Liver (tissue), 9 donors: ENCODE results near the gene LRRC74A. TPM values are rescaled to one million over a fixed set of nuclear protein-coding genes. Genes with fewer than 3 reads are reported as not detected.
A peak's percentile ranks its signal among the peaks of the same experiment; 100 is the strongest.

Experiments used
- DNase-seq: peaks from one replicate; pipeline ENCODE4 v3.0.0-alpha.2; 2017; ENCODE audit warnings: low spot score
- H3K27ac ChIP-seq, 2 donors: one replicate each; pipeline ENCODE4 v1.7.0; 2013; ENCODE audit warnings: inconsistent platforms in 2 of 2, low read length in 2 of 2, control low read depth in 1 of 2, low read depth in 1 of 2, mild to moderate bottlenecking in 1 of 2
- H3K27me3 ChIP-seq, 4 donors: one replicate each; pipeline versions ENCODE4 v1.6.1 to v1.7.0; 2013; ENCODE audit warnings: low read length in 3 of 4, inconsistent platforms in 1 of 4, mild to moderate bottlenecking in 1 of 4, moderate library complexity in 1 of 4; ENCODE audit not compliant: control insufficient read depth in 4 of 4, insufficient read depth in 4 of 4
- H3K36me3 ChIP-seq, 4 donors: one replicate each; pipeline versions ENCODE4 v1.6.1 to v1.7.0; 2013; ENCODE audit warnings: low read length in 3 of 4, mild to moderate bottlenecking in 3 of 4, low read depth in 1 of 4, moderate library complexity in 1 of 4; ENCODE audit not compliant: control insufficient read depth in 4 of 4, insufficient read depth in 3 of 4
- H3K4me1 ChIP-seq, 4 donors: one replicate each; pipeline versions ENCODE4 v1.6.1 to v1.7.0; 2013; ENCODE audit warnings: low read length in 3 of 4, mild to moderate bottlenecking in 3 of 4, moderate library complexity in 1 of 4; ENCODE audit not compliant: control insufficient read depth in 4 of 4, insufficient read depth in 4 of 4
- H3K4me3 ChIP-seq, 3 donors: one replicate each; pipeline versions ENCODE4 v1.6.1 to v1.7.0; 2013; ENCODE audit warnings: low read length in 3 of 3, control low read depth in 1 of 3, low read depth in 1 of 3, mild to moderate bottlenecking in 1 of 3
- H3K9ac ChIP-seq, 2 donors: one replicate each; pipeline ENCODE4 v1.7.0; 2013; ENCODE audit warnings: low read length in 2 of 2, mild to moderate bottlenecking in 2 of 2, moderate library complexity in 2 of 2, control low read depth in 1 of 2, low read depth in 1 of 2
- H3K9me3 ChIP-seq, 4 donors: one replicate each; pipeline versions ENCODE4 v1.6.1 to v1.7.0; 2013; ENCODE audit warnings: low read length in 3 of 4; ENCODE audit not compliant: control insufficient read depth in 4 of 4
- EGR1 ChIP-seq, 2 donors: IDR thresholded peaks; 2 replicates each; pipeline ENCODE4 v1.6.1; 2016 to 2018; ENCODE audit warnings: antibody characterized with exemption in 2 of 2, low read depth in 2 of 2
- FOXA1 ChIP-seq: IDR thresholded peaks from 2 replicates; pipeline ENCODE4 v1.6.1; 2016; ENCODE audit warnings: antibody characterized with exemption
- FOXA2 ChIP-seq: IDR thresholded peaks from 2 replicates; pipeline ENCODE4 v1.6.1; 2016; ENCODE audit warnings: antibody characterized with exemption
- GABPA ChIP-seq, 2 donors: IDR thresholded peaks in 1 of 2; conservative IDR thresholded peaks in 1 of 2; 2 replicates each; pipeline ENCODE4 v1.6.1; 2016; ENCODE audit warnings: antibody characterized with exemption in 2 of 2, mild to moderate bottlenecking in 1 of 2, moderate library complexity in 1 of 2
- HNF4A ChIP-seq, 2 donors: conservative IDR thresholded peaks; 2 replicates each; pipeline ENCODE4 v1.6.1; 2016; ENCODE audit warnings: antibody characterized with exemption in 2 of 2, mild to moderate bottlenecking in 2 of 2
- HNF4G ChIP-seq: IDR thresholded peaks from 2 replicates; pipeline ENCODE4 v1.6.1; 2016; ENCODE audit warnings: antibody characterized with exemption
- JUND ChIP-seq, 2 donors: IDR thresholded peaks; 2 replicates each; pipeline ENCODE4 v1.6.1; 2016; ENCODE audit warnings: antibody characterized with exemption in 2 of 2
- RAD21 ChIP-seq, 2 donors: IDR thresholded peaks; 2 replicates each; pipeline ENCODE4 v1.6.1; 2016; ENCODE audit warnings: antibody characterized with exemption in 2 of 2, mild to moderate bottlenecking in 2 of 2
- RXRA ChIP-seq, 2 donors: IDR thresholded peaks; 2 replicates each; pipeline ENCODE4 v1.6.1; 2017 to 2018; ENCODE audit warnings: antibody characterized with exemption in 2 of 2, mild to moderate bottlenecking in 1 of 2
- SP1 ChIP-seq: IDR thresholded peaks from 2 replicates; pipeline ENCODE4 v1.6.1; 2018; ENCODE audit warnings: antibody characterized with exemption, mild to moderate bottlenecking
- TAF1 ChIP-seq: conservative IDR thresholded peaks from 2 replicates; pipeline ENCODE4 v1.6.1; 2016; ENCODE audit warnings: antibody characterized with exemption, mild to moderate bottlenecking
- YY1 ChIP-seq: IDR thresholded peaks from 2 replicates; pipeline ENCODE4 v1.6.1; 2016; ENCODE audit warnings: antibody characterized with exemption, mild to moderate bottlenecking
- WGBS: extraction: QIAGEN DNeasy Blood & Tissue Kit; methylation state at CpG from one replicate; pipeline ENCODE4 v1.1.7; 2013; 5-methylcytosine and 5-hydroxymethylcytosine counted together
- polyA plus RNA-seq, 2 donors: library from polyadenylated mRNA; stranded (reverse) in 1 of 2; unstranded in 1 of 2; fragments of 200-250 nt in 1 of 2; fragments of >200 nt in 1 of 2; fragmentation: Nextera tagmentation in 1 of 2; extraction: Ambion mirVana in 1 of 2; gene quantifications; one replicate each; pipeline versions ENCODE4 v1.2.1 to v1.2.3, GENCODE V29; 2013 to 2015
- total RNA-seq, 2 donors: library from RNA; depleted of rRNA; stranded (reverse); fragments of >200 nt; gene quantifications; one replicate each; pipeline ENCODE4 v1.2.3, GENCODE V29; 2014
- TF ChIP-seq, protein P1 (sequence below): fragments of 150-350 bp; IDR thresholded peaks from 2 replicates; pipeline ENCODE4 v1.5.1; 2017; ENCODE audit warnings: improper control_type of control experiment, low read depth, low read length; ENCODE audit not compliant: missing input control
- TF ChIP-seq, protein P2 (sequence below): IDR thresholded peaks from 2 replicates; pipeline ENCODE4 v1.6.1; 2016; ENCODE audit warnings: antibody characterized with exemption
- TF ChIP-seq, protein P3 (sequence below): IDR thresholded peaks from 2 replicates; pipeline ENCODE4 v1.6.1; 2016; ENCODE audit warnings: antibody characterized with exemption, mild to moderate bottlenecking
- TF ChIP-seq, protein P4 (sequence below): IDR thresholded peaks from 2 replicates; pipeline ENCODE4 v1.6.1; 2016; ENCODE audit warnings: antibody characterized with exemption
- TF ChIP-seq, protein P5 (sequence below): IDR thresholded peaks from 2 replicates; pipeline ENCODE4 v1.6.1; 2016; ENCODE audit warnings: antibody characterized with exemption
- donor health status: healthy.
- donor health status: healthy.
- donor health status: healthy.
- donor health status: healthy.
- donor health status: healthy.

The LRRC74A gene
- total and polyA plus RNA-seq, 4 donors, result not detected

DNA sequence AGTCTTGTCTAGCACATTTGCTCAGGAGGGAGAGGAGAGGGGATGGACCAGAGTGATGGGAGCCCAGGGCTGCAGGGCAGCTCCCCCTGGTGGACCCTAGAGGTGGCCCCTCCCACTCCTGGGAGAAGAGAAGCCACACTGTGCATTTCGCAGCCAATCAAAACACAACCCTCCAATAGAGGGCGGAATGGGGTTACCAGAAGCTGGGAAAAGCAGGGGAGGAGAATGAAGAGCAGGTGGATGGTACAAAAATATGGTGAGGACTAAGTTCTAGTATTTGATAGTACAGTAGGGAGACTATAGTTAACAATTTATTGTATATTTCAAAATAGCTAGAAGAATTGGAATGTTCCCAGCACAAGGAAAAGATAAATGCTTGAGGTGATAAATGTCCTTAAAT, 41.3 kb upstream of the LRRC74A start:
- H3K4me3 ChIP-seq, result no peak overlapping the region
- no peak overlapping the region for H3K9ac ChIP-seq
- DNase-seq, result peak; percentile 84
- TF ChIP-seq, protein P1, sequence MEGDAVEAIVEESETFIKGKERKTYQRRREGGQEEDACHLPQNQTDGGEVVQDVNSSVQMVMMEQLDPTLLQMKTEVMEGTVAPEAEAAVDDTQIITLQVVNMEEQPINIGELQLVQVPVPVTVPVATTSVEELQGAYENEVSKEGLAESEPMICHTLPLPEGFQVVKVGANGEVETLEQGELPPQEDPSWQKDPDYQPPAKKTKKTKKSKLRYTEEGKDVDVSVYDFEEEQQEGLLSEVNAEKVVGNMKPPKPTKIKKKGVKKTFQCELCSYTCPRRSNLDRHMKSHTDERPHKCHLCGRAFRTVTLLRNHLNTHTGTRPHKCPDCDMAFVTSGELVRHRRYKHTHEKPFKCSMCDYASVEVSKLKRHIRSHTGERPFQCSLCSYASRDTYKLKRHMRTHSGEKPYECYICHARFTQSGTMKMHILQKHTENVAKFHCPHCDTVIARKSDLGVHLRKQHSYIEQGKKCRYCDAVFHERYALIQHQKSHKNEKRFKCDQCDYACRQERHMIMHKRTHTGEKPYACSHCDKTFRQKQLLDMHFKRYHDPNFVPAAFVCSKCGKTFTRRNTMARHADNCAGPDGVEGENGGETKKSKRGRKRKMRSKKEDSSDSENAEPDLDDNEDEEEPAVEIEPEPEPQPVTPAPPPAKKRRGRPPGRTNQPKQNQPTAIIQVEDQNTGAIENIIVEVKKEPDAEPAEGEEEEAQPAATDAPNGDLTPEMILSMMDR, result peak; percentile 60
- TF ChIP-seq, protein P2, sequence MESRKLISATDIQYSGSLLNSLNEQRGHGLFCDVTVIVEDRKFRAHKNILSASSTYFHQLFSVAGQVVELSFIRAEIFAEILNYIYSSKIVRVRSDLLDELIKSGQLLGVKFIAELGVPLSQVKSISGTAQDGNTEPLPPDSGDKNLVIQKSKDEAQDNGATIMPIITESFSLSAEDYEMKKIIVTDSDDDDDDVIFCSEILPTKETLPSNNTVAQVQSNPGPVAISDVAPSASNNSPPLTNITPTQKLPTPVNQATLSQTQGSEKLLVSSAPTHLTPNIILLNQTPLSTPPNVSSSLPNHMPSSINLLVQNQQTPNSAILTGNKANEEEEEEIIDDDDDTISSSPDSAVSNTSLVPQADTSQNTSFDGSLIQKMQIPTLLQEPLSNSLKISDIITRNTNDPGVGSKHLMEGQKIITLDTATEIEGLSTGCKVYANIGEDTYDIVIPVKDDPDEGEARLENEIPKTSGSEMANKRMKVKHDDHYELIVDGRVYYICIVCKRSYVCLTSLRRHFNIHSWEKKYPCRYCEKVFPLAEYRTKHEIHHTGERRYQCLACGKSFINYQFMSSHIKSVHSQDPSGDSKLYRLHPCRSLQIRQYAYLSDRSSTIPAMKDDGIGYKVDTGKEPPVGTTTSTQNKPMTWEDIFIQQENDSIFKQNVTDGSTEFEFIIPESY, result no peak
- TF ChIP-seq RAD21 (IDR thresholded peaks at IDR 0.05), result peak; percentile 80 to 87
- H3K36me3 ChIP-seq, result peaks cover 4 to 49% (median 28%) of the 10 kb centered on the region in 4 donors
- no peak overlapping the region for H3K27ac ChIP-seq
- H3K9me3 ChIP-seq, result no peaks in the 10 kb centered on the region
- peaks cover 0 to 5% (median 0%) of the 10 kb centered on the region in 4 donors for H3K4me1 ChIP-seq
- 57% methylated on average over 2 of the region's 2 CpGs for WGBS
- no peaks in the 10 kb centered on the region for H3K27me3 ChIP-seq

DNA sequence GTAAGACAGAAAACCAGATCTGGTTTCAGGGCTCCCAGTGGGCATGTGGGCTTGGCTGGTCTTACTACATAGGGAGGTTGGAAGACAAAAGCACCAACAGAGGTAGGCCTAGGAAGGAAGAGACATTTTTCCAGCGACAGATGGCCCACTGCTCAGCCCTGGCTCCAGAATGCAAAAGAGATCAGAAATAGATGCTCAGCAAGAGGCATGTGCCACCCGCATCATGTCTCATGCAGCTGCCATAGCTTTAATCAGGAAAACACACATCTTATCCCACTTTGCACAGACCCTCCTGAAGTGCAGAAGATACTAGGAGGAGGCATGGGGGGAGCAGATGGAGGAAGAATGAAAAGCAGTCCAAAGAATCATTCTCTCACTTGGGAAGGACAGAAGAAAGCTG, 39.6 kb upstream of the LRRC74A start:
- no peaks in the 10 kb centered on the region for H3K9me3 ChIP-seq
- TF ChIP-seq, protein P2, result no peak
- TF ChIP-seq RXRA (IDR thresholded peaks at IDR 0.05), result no peak
- TF ChIP-seq RAD21 (IDR thresholded peaks at IDR 0.05), result no peak
- no peak for TF ChIP-seq HNF4A (conservative IDR thresholded peaks at IDR 0.05)
- TF ChIP-seq SP1, result no peak
- no peak for TF ChIP-seq HNF4G
- TF ChIP-seq TAF1, result no peak
- TF ChIP-seq EGR1 (IDR thresholded peaks at IDR 0.05; ENCODE audit: low read depth in 2 of 2), result no peak
- TF ChIP-seq, protein P3, sequence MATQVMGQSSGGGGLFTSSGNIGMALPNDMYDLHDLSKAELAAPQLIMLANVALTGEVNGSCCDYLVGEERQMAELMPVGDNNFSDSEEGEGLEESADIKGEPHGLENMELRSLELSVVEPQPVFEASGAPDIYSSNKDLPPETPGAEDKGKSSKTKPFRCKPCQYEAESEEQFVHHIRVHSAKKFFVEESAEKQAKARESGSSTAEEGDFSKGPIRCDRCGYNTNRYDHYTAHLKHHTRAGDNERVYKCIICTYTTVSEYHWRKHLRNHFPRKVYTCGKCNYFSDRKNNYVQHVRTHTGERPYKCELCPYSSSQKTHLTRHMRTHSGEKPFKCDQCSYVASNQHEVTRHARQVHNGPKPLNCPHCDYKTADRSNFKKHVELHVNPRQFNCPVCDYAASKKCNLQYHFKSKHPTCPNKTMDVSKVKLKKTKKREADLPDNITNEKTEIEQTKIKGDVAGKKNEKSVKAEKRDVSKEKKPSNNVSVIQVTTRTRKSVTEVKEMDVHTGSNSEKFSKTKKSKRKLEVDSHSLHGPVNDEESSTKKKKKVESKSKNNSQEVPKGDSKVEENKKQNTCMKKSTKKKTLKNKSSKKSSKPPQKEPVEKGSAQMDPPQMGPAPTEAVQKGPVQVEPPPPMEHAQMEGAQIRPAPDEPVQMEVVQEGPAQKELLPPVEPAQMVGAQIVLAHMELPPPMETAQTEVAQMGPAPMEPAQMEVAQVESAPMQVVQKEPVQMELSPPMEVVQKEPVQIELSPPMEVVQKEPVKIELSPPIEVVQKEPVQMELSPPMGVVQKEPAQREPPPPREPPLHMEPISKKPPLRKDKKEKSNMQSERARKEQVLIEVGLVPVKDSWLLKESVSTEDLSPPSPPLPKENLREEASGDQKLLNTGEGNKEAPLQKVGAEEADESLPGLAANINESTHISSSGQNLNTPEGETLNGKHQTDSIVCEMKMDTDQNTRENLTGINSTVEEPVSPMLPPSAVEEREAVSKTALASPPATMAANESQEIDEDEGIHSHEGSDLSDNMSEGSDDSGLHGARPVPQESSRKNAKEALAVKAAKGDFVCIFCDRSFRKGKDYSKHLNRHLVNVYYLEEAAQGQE, result no peak
- TF ChIP-seq, protein P1, result no peak
- no peak for TF ChIP-seq FOXA2
- TF ChIP-seq, protein P4, sequence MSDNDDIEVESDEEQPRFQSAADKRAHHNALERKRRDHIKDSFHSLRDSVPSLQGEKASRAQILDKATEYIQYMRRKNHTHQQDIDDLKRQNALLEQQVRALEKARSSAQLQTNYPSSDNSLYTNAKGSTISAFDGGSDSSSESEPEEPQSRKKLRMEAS, result no peak
- TF ChIP-seq YY1, result no peak
- TF ChIP-seq GABPA (IDR thresholded peaks at IDR 0.05 in 1 of 2, conservative IDR thresholded peaks at IDR 0.05 in 1 of 2), result no peak
- TF ChIP-seq, protein P5, sequence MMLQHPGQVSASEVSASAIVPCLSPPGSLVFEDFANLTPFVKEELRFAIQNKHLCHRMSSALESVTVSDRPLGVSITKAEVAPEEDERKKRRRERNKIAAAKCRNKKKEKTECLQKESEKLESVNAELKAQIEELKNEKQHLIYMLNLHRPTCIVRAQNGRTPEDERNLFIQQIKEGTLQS, result no peak
- TF ChIP-seq FOXA1, result no peak
- no peak for TF ChIP-seq JUND (IDR thresholded peaks at IDR 0.05)
- no peak overlapping the region for H3K4me3 ChIP-seq
- H3K36me3 ChIP-seq, result peaks cover 4 to 59% (median 43%) of the 10 kb centered on the region in 4 donors
- DNase-seq, result no peak
- WGBS, result 95% methylated on average over 2 of the region's 2 CpGs
- no peak overlapping the region for H3K27ac ChIP-seq
- no peaks in the 10 kb centered on the region for H3K27me3 ChIP-seq
- H3K9ac ChIP-seq, result no peak overlapping the region
- peaks cover 0 to 2% (median 0%) of the 10 kb centered on the region in 4 donors for H3K4me1 ChIP-seq
